Heart right ventricle (tissue), 16 donors: ENCODE data around the gene NUDT3. TPM values are rescaled to one million over a fixed set of nuclear protein-coding genes. Genes with fewer than 3 reads are reported as not detected.

Source experiments
- ATAC-seq, 8 donors: fragments of 200-7000 bp; cut with Tn5 transposase; one replicate each; pipeline ENCODE4 v1.9.1; 2020; ENCODE audit warnings: mild to moderate bottlenecking in 8 of 8, moderate library complexity in 8 of 8, moderate number of reproducible peaks in 1 of 8
- DNase-seq, 2 donors: peaks; one replicate each; pipeline ENCODE4 v3.0.0-alpha.2; 2020
- H3K27ac ChIP-seq, 10 donors: fragments of 200-600 bp; sonication (generic) in 2 of 10; one replicate each; pipeline versions ENCODE4 v1.5.0 to v1.8.0; 2020 to 2022; ENCODE audit warnings: mild to moderate bottlenecking in 3 of 10
- H3K27me3 ChIP-seq, 7 donors: fragments of 200-600 bp; one replicate each; pipeline ENCODE4 v1.8.0; 2021 to 2022; ENCODE audit warnings: mild to moderate bottlenecking in 2 of 7
- H3K36me3 ChIP-seq, 9 donors: fragments of 200-600 bp; sonication (generic) in 1 of 9; one replicate each; pipeline versions ENCODE4 v1.5.0 to v1.8.0; 2020 to 2022; ENCODE audit warnings: mild to moderate bottlenecking in 2 of 9
- H3K4me1 ChIP-seq, 9 donors: fragments of 200-600 bp; sonication (generic) in 1 of 9; one replicate each; pipeline versions ENCODE4 v1.5.0 to v1.8.0; 2020 to 2022; ENCODE audit warnings: mild to moderate bottlenecking in 4 of 9
- H3K4me3 ChIP-seq, 10 donors: fragments of 200-600 bp; sonication (generic) in 2 of 10; one replicate each; pipeline versions ENCODE4 v1.5.0 to v1.8.0; 2020 to 2022; ENCODE audit warnings: mild to moderate bottlenecking in 7 of 10, moderate library complexity in 2 of 10
- H3K9me3 ChIP-seq, 11 donors: fragments of 200-600 bp in 10 of 11; sonication (generic) in 2 of 11; one replicate each; pipeline versions ENCODE4 v1.5.0 to v1.8.0; 2013 to 2022; ENCODE audit warnings: mild to moderate bottlenecking in 2 of 11, control low read depth in 1 of 11, moderate library complexity in 1 of 11
- CTCF ChIP-seq, 9 donors: fragments of 200-600 bp; sonication (generic) in 2 of 9; IDR thresholded peaks; one replicate each; pipeline versions ENCODE4 v1.5.0 to v1.8.0; 2021 to 2022; ENCODE audit warnings: antibody characterized with exemption in 9 of 9, mild to moderate bottlenecking in 5 of 9, moderate library complexity in 1 of 9
- WGBS, 2 donors: extraction: QIAGEN DNeasy Blood & Tissue Kit; methylation state at CpG; one replicate each; pipeline ENCODE4 v1.1.7; 2013; ENCODE audit warnings: inconsistent platforms in 1 of 2; 5-methylcytosine and 5-hydroxymethylcytosine counted together
- intact Hi-C, 10 donors: fragments of 100-400 bp; cut with DNase I; formaldehyde crosslinking; loops; one replicate each; pipeline versions ENCODE4 v1.11.1 to v1.14.2; 2022
- polyA plus RNA-seq, 2 donors: library from polyadenylated mRNA; stranded (reverse); fragments of 200-250 nt; gene quantifications; one replicate each; pipeline ENCODE4 v1.2.3, GENCODE V29; 2013
- total RNA-seq, 10 donors: library from RNA; stranded (reverse); fragmentation: NEBNext Ultra II Directional in 3 of 10; extraction: Animal tissue kit (Norgen Biotek cat#: 25700) in 3 of 10; gene quantifications; one replicate each; pipeline versions ENCODE4 v1.2.1 to v1.2.4, GENCODE V29; 2021 to 2023
- donor health status: Arrhythmogenic right ventricular cardiomyopathy.
- donor health status: ischemic (EF 13 %, LVEDD 7.1; RV severe dilation, severe dysfunction).
- donor health status: healthy with polysubstance abuse.
- donor health status: DM: no; HTN: yes; CAD: no.
- donor health status: DM: no; HTN: no; CAD: no.
- donor health status: ischemic (EF 25% LVEDD 6.9; RV normal size, moderate dysfunction).
- donor health status: ischemic (EF 25% LVEDD 5.7; RV mildly dilated, moderate dysfunction).
- donor health status: healthy.
- donor health status: DM: yes; HTN: yes; CAD: no.
- donor health status: Ischemic cardiomyopathy.
- donor health status: ischemic (EF 35%, LVEDD 5.7; RV mildly dilated, moderate dysfunction).
- donor health status: nonischemic (EF 11% LVEDD 7.7; RV severe dilation, severe dysfunction).
- donor health status: DM: yes; HTN: yes; CAD: no.
- donor health status: PGD.
- donor health status: ischemic (EF 29% LVEDD 5.4; RV normal size, mild dysfunction).
- donor health status: nonischemic (EF 23%, LVEDD 6.1; RV moderate dilation, normal function).

Gene NUDT3
- total and polyA plus RNA-seq, 12 donors: 9.3 to 67.1 (median 54.4) TPM

- ATAC-seq (no peak), DNase-seq (no peak)
- no peak overlapping the region for H3K4me3 ChIP-seq
- intact Hi-C loops: loop anchor here in 1 of 10 donors (10.0 kb wide), 1 partner anchor 112 kb away; no protein-coding TSS in a partner anchor
- WGBS, 2 donors: 80 to 83% methylated on average over 4 of the region's 4 CpGs
- no peak for TF ChIP-seq CTCF (IDR thresholded peaks at IDR 0.05)
- no peak overlapping the region for H3K27ac ChIP-seq
- H3K27me3 ChIP-seq: no peaks in the 10 kb centered on the region
- peaks cover 0 to 7% (median 0%) of the 10 kb centered on the region in 11 donors for H3K9me3 ChIP-seq
- no peaks in the 10 kb centered on the region for H3K36me3 ChIP-seq
- H3K4me1 ChIP-seq: peaks cover 21 to 86% (median 72%) of the 10 kb centered on the region in 9 donors
Observed at GRCh38 chr6:34386316-34387137, 5.9 kb downstream of the NUDT3 start.

GRCh38 chr6:34385793-34386195, 6.7 kb downstream of the NUDT3 start:
- 90 to 91% methylated on average over 3 of the region's 3 CpGs for WGBS, 2 donors
- Histone ChIP-seq H3K4me3 (no peak overlapping the region), H3K9me3 (peaks cover 0 to 7% (median 0%) of the 10 kb centered on the region in 11 donors), H3K27ac (no peak overlapping the region), H3K4me1 (peaks cover 19 to 86% (median 67%) of the 10 kb centered on the region in 9 donors), H3K27me3 (no peaks in the 10 kb centered on the region), H3K36me3 (no peaks in the 10 kb centered on the region)
- DNase-seq (no peak), ATAC-seq (no peak)
- TF ChIP-seq CTCF (IDR thresholded peaks at IDR 0.05): no peak
- intact Hi-C loops: loop anchor here in 1 of 10 donors (10.0 kb wide), 1 partner anchor 111 kb away; no protein-coding TSS in a partner anchor

- intact Hi-C loops: loop anchor here in 1 of 10 donors (10.0 kb wide), 1 partner anchor 110 kb away; no protein-coding TSS in a partner anchor
- H3K36me3 ChIP-seq: peaks cover 0 to 4% (median 0%) of the 10 kb centered on the region in 9 donors
- ATAC-seq (peak in 2 of 8 donors; percentile 38 to 79), DNase-seq (no peak)
- H3K4me1 ChIP-seq: peaks cover 15 to 78% (median 55%) of the 10 kb centered on the region in 9 donors
- no peak for TF ChIP-seq CTCF (IDR thresholded peaks at IDR 0.05)
- H3K27ac ChIP-seq: peak overlapping the region in 6 of 10 donors; percentile 19 to 60 (median 32)
- no peaks in the 10 kb centered on the region for H3K27me3 ChIP-seq
- H3K9me3 ChIP-seq: peaks cover 0 to 7% (median 0%) of the 10 kb centered on the region in 11 donors
- H3K4me3 ChIP-seq: no peak overlapping the region
- 79 to 82% methylated on average over 5 of the region's 5 CpGs for WGBS, 2 donors
Observed at GRCh38 chr6:34384321-34385153, 7.9 kb downstream of the NUDT3 start.
